Measurements from ENCODE around the gene KIF2C.

Gene KIF2C

DNA sequence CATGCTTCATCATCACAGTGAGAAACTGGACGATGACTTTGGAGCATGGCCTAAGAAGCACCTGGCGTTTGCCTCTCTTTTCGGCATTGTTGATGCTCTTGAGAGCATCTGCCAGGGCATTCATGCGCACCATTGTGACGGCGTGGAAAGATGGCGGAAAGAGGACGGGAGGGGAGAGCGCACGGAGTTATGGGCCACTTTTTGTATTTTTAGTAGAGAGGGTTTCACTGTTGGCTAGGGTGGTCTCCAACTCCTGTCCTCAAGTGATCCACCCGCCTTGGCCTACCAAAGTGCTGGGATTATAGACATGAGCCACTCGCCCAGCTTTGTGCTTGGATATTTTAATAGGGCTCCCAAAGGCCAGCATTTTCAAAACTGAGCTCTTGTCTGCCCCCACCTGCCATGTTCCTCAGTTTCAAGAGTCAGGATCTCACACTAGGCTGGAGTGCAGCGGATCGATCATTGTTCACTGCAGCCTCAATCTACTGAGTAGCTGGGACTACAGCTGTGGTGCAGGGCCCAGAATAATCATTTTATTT lies 41.0 kb downstream of the KIF2C start:
- POLR2A ChIA-PET = interaction anchor here (1.0 to 5.4 kb wide), 14 partner anchors 9 to 231 kb away, joined by 3 to 20 read pairs (median 6); partner anchors contain the start of genes DYNLT4, HECTD3, PLK3 and RNU5D-1
- CTCF ChIA-PET = interaction anchor here (0.6 to 1.0 kb wide), 4 partner anchors 9 to 54 kb away, joined by 3 read pairs; no protein-coding TSS in a partner anchor
- TF ChIP-seq ELF4 (IDR thresholded peaks at IDR 0.05) = 0 out of 2 replicates have a peak, but pooled peaks have one; percentile 12
- no peak for TF ChIP-seq ZNF384 (IDR thresholded peaks at IDR 0.05)
- no peak for DNase-seq (ENCODE audit: extremely low spot score)

DNA sequence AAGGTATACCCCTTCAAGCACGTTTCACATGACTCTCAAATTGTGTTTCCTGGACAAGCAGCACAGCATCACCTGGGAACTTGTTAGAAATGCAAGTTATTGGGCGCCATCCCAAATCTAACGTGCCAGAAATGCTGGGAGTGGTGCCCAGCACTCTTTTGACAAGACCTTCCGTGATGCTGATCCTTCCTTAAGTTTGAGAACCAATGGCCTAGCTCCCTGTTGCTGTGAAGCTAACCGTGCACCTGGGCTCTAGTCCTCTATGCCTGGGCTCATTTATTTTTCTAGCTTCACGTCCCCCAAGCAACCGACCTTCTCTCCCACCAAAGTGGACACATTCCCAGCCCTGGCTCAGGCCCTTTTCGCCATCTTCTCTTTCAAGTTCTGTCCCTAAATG lies 44.1 kb downstream of the KIF2C start:
- POLR2A ChIA-PET = interaction anchor here (1.3 to 6.3 kb wide), 5 partner anchors 8 to 228 kb away, joined by 3 to 52 read pairs (median 7); partner anchors contain the start of genes HECTD3, RNU5D-1, RPS8 and UROD

DNA sequence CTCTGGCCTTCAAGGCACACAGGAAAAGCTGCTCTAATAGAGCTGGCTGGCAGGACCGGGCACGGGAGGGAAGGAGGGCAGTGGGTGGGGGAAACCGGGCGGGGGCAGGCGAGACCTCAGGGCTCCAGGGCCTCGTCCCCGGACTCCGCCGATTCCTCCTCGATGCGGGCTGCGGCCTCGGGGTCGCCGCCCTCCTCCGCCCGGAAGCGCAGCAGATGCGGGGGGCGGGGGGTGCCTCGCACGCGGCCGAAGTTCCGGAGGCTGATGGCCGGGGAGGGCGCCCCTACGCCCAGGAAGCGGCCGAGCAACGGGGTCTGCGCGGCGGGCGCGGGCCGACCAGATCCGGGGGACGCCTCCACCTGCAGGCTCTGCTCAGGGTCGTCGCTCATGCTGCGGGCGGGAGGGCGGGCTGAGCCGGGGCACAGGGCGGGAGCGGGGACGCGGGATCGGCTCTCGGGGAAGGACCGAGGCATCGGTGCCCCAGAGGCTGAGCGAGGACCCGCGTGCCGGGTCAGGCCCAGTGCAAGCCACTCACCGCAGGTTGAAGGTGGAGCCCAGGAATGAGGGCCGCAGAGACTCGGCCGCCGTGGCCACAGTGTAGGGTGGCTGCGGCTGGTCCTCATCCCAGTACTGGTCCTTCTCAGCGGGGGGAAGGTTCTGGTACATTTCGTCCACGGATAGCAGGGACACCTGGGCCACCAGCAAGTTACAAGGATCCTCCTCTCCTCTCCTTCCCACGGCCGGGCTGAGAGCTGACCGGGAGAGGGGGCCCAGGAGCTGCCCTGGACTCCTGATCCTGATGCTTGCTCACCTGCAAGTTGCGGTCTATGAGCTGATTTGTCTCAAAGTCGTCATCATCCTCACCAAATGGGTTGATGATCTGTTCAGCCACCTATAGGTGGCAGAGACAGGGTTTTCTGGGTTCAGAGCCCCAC lies 44.7 kb downstream of the KIF2C start:
- TF ChIP-seq FOXK2 (IDR thresholded peaks at IDR 0.05) (no peak), ARNT (IDR thresholded peaks at IDR 0.05) (no peak), FOXM1 (IDR thresholded peaks at IDR 0.05; ENCODE audit: borderline replicate concordance) (no peak)
- DNase-seq (ENCODE audit: extremely low spot score) = no peak
- ChIA-PET CTCF (no interaction called here), POLR2A (interaction anchor here (1.1 to 6.3 kb wide), 5 partner anchors 9 to 227 kb away, joined by 3 to 52 read pairs (median 7); partner anchors contain the start of genes EIF2B3, HECTD3, RPS8 and UROD)

More for the DNA sequence above, 44.1 kb downstream of the KIF2C start:
- TF ChIP-seq FOXM1 (IDR thresholded peaks at IDR 0.05; ENCODE audit: borderline replicate concordance) = no peak
- TF ChIP-seq L3MBTL2 (conservative IDR thresholded peaks at IDR 0.05) = no peak
- TF ChIP-seq NFRKB (IDR thresholded peaks at IDR 0.05) = no peak
- no peak for TF ChIP-seq CTBP1 (IDR thresholded peaks at IDR 0.05; ENCODE audit: borderline replicate concordance)
- no peak for DNase-seq (ENCODE audit: extremely low spot score)
- CTCF ChIA-PET = no interaction called here

DNA sequence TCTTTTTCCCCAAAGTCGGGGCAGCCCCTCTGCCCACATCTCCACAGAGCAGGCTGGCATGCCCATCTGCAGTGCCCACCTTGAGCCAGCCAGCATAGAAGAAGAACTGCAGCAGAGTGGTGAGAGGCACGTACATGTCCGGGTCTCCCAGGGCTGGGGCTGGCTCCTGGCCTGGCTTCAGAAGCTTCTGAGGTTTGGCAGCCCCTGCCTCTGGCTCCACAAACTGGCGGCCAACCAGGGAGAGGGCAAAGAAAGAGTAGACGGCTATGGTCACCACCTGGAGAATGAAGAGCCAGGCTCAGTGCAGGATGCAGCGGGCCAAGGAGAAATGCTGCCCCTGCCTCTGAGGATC lies 45.4 kb downstream of the KIF2C start:
- DNase-seq (ENCODE audit: extremely low spot score) = no peak
- POLR2A ChIA-PET = interaction anchor here (1.1 to 6.3 kb wide), 6 partner anchors 8 to 227 kb away, joined by 3 to 52 read pairs (median 6); partner anchors contain the start of genes EIF2B3, HECTD3, RPS8 and UROD
- CTCF ChIA-PET = interaction anchor here (0.9 kb wide), 1 partner anchor 24 kb away, joined by 3 read pairs; the partner anchor contains the start of gene BTBD19
- TF ChIP-seq FOXK2 (IDR thresholded peaks at IDR 0.05) (no peak), FOXA1 (IDR thresholded peaks at IDR 0.05) (no peak), ARNT (IDR thresholded peaks at IDR 0.05) (no peak), TARDBP (IDR thresholded peaks at IDR 0.05) (no peak), HDGF (IDR thresholded peaks at IDR 0.05; ENCODE audit: borderline replicate concordance) (no peak), L3MBTL2 (conservative IDR thresholded peaks at IDR 0.05) (no peak), CTBP1 (IDR thresholded peaks at IDR 0.05; ENCODE audit: borderline replicate concordance) (no peak), LEF1 (IDR thresholded peaks at IDR 0.05; ENCODE audit: borderline replicate concordance) (no peak), SUZ12 (IDR thresholded peaks at IDR 0.05) (no peak), SP1 (IDR thresholded peaks at IDR 0.05) (no peak)

DNA sequence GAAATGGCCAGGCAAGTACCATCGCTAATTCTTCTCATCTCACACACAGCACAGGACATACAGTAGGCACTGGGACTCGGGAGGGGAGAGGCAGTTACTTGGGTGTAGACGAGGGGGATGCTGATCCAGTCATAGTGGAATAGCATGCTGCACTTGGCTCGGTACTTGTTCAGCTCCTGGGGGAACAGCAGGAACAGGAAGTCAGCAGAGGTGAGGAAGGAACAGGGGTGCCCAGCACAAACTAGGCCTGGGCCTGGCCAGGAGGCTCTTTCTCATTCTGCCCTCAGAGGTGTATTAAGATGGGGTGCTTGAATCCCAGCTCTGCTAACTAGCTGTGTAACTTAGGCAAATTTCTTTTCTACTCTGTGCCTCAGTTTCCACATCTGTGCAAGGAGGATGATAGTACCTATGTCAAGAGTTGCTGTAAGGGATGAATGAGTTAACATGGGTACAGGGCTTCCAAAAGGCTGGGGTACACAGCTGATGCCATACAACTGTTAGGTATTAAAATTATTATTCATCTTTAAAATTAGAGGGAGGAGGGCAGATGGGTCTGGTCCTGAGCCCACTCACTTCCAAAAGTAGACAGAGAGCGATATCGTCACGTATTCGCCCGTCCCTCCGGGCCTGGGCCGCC lies 46.0 kb downstream of the KIF2C start:
- no peak for DNase-seq (ENCODE audit: extremely low spot score)
- TF ChIP-seq ZNF384 (IDR thresholded peaks at IDR 0.05) = no peak
- TF ChIP-seq ELF4 (IDR thresholded peaks at IDR 0.05) = no peak
- no peak for TF ChIP-seq SP1 (IDR thresholded peaks at IDR 0.05)
- no peak for TF ChIP-seq HDGF (IDR thresholded peaks at IDR 0.05; ENCODE audit: borderline replicate concordance)
- no peak for TF ChIP-seq SUZ12 (IDR thresholded peaks at IDR 0.05)
- TF ChIP-seq ARNT (IDR thresholded peaks at IDR 0.05) = no peak
- no peak for TF ChIP-seq FOXK2 (IDR thresholded peaks at IDR 0.05)
- no peak for TF ChIP-seq TARDBP (IDR thresholded peaks at IDR 0.05)
- TF ChIP-seq, protein P1, sequence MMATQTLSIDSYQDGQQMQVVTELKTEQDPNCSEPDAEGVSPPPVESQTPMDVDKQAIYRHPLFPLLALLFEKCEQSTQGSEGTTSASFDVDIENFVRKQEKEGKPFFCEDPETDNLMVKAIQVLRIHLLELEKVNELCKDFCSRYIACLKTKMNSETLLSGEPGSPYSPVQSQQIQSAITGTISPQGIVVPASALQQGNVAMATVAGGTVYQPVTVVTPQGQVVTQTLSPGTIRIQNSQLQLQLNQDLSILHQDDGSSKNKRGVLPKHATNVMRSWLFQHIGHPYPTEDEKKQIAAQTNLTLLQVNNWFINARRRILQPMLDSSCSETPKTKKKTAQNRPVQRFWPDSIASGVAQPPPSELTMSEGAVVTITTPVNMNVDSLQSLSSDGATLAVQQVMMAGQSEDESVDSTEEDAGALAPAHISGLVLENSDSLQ (IDR thresholded peaks at IDR 0.05) = no peak
- no peak for TF ChIP-seq BHLHE40 (IDR thresholded peaks at IDR 0.05; ENCODE audit: borderline replicate concordance)
- TF ChIP-seq NFRKB (IDR thresholded peaks at IDR 0.05) = no peak
- no peak for TF ChIP-seq LEF1 (IDR thresholded peaks at IDR 0.05; ENCODE audit: borderline replicate concordance)
- no peak for TF ChIP-seq FOXM1 (IDR thresholded peaks at IDR 0.05; ENCODE audit: borderline replicate concordance)
- TF ChIP-seq FOXA1 (IDR thresholded peaks at IDR 0.05) = no peak
- TF ChIP-seq CTBP1 (IDR thresholded peaks at IDR 0.05; ENCODE audit: borderline replicate concordance) = no peak
- TF ChIP-seq L3MBTL2 (conservative IDR thresholded peaks at IDR 0.05) = no peak
- POLR2A ChIA-PET = interaction anchor here (0.8 to 6.3 kb wide), 9 partner anchors 8 to 233 kb away, joined by 3 to 52 read pairs (median 5); partner anchors contain the start of genes EIF2B3, HECTD3, PLK3 and RPS8
- CTCF ChIA-PET = interaction anchor here (0.9 to 1.4 kb wide), 2 partner anchors 23 to 55 kb away, joined by 3 read pairs; partner anchors contain the start of genes BTBD19 and RNU5D-1

DNA sequence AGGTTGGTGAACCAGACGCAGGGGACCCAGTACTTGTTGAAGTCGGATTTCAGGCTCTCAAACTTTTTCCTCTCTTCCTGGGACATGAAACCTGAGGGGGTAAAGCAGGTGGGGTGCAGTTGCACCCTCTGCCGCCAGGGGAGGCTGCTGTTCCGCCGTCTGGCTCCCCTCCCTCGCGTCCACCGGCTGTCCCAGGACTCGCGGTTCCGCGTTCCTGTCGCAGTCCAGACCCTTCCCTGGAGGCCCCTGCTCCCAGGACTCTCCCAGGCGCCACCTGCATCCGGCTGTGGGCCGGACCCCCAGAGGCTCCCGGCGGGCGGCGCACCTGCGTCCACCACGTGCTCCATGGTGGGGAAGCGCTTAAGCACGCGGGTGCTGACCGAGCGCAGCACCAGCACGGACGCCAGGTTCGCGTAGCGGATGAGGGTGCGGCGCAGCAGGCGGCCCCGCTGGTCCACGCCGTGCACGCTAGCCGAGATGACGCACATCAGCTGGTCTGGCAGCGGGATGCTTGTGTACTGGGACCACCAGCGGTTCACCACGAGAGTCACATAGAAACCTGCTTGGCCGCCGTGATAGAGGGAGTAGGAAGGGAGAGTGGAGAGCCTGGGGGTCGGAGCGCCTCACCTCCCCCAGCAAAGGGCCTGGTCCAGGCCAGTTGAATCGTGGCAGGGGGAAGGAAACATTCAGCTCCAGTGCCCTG lies 46.7 kb downstream of the KIF2C start:
- no peak for TF ChIP-seq HDGF (IDR thresholded peaks at IDR 0.05; ENCODE audit: borderline replicate concordance)
- no peak for TF ChIP-seq LEF1 (IDR thresholded peaks at IDR 0.05; ENCODE audit: borderline replicate concordance)
- TF ChIP-seq L3MBTL2 (conservative IDR thresholded peaks at IDR 0.05) = peak; percentile 96
- peak; percentile 79 for DNase-seq (ENCODE audit: extremely low spot score)
- ChIA-PET POLR2A (interaction anchor here (0.8 to 6.3 kb wide), 9 partner anchors 9 to 232 kb away, joined by 3 to 52 read pairs (median 5); partner anchors contain the start of genes HECTD3, PLK3, RPS8 and UROD), CTCF (interaction anchor here (0.6 to 2.6 kb wide), 9 partner anchors 8 to 707 kb away, joined by 3 to 7 read pairs (median 3); partner anchors contain the start of genes RNU5D-1 and UROD)

Measured in HEK293T (cell line).